ENCODE results near the gene TSPAN18. TPM values are rescaled to one million over a fixed set of nuclear protein-coding genes. Genes with fewer than 3 reads are reported as not detected.

The TSPAN18 gene
- total RNA-seq, 1 donor from 2014 or later, result 17.0 TPM

DNA sequence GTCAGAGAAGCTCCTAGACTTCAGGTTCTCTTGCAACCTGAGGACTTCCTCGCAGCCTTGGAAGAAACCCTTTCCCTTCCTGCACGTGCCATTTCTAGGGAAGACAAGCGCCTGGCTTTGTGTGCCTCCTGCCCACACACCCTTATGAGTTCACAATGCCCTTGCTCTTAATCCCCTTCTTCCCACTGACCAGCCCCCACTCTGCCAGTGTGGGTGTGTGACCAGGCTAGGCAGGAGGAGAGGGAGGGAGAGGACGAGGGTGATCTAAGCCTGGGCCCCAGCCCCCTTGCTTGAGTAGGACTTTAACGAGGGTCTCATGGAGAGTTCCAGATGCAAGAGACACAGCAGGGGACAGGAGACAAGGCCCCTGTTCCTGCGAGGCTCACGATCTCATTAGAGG, 193.7 kb downstream of the TSPAN18 start:
- DNase-seq, result no peak

- DNase-seq, result no peak
Observed at GRCh38 chr11:44923115-44923514, 196.4 kb downstream of the TSPAN18 start.

DNA sequence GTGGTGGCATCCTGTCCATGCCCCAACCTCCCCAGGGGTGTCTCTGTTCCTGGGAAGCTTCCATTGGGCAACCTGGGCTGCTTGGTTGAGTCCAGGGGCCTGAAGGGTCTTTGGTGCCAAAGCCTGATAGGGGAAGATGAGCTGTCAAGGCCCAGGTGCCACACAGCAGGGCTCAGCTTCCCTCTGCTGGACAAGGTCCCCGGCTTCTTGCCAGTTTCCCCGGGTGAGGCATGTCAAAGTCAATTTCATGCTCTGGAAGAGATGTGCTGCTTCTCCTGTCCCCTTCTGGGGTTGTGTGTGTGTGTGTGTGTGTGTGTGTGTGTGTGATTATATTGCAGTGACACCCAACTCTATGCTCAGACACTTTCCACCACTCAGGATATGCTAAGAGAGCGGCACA, 197.0 kb downstream of the TSPAN18 start:
- no peak for DNase-seq

DNA sequence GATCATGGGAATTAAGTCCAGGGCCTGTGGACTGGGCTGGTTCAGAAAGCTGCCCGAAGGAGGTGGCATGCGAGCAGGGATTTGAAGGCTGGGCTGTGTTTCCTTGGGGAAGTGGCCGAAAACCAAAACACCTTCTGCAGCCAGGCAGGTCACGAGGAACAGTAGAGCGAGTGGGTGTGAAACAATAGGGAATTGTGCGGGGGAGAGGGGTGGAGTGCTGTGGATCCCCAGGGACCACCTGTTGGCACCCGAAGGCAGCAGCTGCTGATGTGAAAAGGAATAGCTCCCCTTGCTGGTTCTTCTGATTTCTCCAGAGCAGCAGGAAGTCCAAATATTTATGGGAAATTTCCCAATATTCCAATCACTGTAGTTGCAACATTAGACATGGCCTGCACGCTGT, 199.3 kb downstream of the TSPAN18 start:
- DNase-seq, result no peak

GRCh38 chr11:44927174-44927661, 200.5 kb downstream of the TSPAN18 start:
- peak; percentile 20 for DNase-seq

DNA sequence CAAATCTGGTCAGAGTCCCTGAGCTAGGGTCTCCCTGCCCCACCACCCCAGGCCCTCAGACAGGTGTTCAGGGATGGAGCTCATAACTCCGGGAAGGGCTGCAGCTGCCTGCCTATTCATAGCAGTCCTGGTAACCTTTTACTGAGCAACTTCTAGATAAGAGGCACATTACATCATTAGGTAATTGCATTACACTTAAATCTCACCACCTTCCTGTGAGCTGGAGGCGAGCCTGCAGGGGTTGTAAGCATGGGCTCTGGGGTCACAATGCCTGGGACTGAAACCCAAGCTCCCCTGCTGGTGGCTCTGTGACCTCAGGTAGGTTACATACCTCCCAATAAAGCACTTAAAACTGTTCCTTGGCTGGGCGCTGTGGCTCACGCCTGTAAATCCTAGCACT, 201.4 kb downstream of the TSPAN18 start:
- DNase-seq, result no peak

DNA sequence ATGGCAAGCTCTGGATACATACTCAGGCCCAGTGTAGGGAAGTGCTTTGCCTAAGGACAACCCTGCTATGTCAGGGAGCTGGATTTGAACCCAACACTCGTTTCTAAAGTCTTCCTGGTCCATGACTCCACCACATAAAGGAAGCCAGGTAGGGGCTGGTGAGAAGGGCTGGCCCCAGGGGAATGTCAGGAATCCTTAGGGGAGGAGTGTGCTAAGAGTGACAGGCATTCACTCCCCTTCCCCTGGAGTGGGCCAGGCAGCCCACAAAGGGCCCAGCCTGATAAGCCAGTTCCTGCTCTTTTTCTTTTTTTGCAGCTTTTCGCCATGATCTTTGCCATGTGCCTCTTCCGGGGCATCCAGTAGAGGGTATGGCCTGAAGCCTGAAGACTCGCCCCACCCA, 202.1 kb downstream of the TSPAN18 start:
- no peak for DNase-seq

DNA sequence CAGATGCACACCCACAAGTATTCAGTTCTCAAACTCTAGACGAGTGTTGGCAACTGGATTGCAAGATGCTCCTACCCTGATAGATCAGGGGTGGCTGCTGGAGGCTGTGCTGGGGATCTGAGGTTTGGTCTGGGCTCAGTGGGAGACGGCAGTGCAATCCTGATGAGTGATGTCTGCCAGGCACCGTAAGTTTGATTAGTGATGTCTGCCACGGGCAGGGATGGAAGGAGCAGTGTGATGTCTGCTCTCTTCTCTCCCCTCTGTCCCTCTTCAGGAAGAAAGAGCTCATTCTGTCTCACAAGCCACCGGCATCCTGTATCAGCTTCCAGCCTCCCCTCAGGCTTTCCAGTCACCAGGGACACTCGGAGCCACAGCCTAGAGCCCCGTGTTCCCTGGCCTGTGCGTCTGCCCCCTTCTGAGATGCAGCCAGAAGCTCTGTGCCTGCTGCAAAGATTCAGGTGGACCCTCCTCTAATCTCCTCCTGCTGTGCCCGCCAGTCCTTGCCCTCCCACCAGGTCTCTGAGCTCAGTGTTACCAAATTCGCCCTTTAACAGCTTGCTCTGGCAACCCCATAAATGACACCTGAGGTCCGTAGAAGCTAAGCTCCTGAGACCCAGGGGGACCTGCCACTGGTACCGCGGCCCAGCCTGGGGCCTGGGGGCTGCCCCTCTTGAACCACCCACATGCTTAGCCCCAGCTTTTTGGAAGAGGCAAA, 204.0 kb downstream of the TSPAN18 start:
- no peak for DNase-seq

GRCh38 chr11:44931466-44931865, 204.7 kb downstream of the TSPAN18 start:
- no peak for DNase-seq

- no peak for DNase-seq
Observed at GRCh38 chr11:44934110-44934509, 207.3 kb downstream of the TSPAN18 start.

DNA sequence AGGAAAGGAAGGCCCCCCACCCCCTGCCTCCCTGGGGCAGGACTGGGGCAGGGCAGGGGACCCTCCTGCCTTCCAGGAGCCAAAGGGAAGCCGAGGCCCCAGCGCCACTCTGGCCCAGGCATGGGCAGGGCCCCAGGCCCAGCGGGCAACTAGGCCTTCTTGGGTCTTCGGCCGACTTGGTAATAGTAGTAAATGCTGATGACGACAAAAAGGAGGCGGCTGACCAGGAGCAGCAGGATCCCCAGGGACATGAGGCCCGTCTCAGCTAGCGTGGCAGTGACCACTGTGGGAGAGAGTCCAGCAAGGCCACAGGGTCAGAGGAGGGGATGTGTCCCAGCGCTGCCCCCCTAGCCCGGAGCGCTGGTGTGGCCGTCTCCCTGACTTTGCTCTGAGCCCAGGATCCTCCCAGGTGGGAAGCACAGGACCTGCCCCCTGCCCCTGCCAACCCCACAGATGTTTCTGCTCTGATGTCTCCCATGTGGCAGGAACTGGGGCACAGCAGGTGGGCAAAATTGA, 208.0 kb downstream of the TSPAN18 start:
- DNase-seq, result no peak

DNA sequence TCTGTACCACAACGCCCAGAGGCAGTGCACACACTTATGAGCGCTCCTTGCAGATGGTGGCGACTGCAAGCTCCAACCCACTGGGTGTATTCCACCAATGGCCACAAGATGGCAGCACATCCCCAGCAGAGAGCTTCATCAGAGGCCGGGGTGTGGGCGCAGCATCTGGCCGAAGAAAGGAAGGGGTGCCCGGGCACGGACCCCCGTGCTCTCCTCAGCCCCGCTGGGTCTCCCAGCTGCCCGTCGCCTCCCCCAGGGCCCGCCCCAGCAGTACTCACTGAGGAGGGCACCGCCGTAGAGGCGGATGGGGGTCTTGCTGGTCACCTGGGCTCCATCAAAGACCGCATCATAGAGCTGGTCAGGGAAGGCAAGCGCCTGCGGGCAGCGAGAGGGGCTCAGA, 209.8 kb downstream of the TSPAN18 start:
- DNase-seq, result peak; percentile 70

DNA sequence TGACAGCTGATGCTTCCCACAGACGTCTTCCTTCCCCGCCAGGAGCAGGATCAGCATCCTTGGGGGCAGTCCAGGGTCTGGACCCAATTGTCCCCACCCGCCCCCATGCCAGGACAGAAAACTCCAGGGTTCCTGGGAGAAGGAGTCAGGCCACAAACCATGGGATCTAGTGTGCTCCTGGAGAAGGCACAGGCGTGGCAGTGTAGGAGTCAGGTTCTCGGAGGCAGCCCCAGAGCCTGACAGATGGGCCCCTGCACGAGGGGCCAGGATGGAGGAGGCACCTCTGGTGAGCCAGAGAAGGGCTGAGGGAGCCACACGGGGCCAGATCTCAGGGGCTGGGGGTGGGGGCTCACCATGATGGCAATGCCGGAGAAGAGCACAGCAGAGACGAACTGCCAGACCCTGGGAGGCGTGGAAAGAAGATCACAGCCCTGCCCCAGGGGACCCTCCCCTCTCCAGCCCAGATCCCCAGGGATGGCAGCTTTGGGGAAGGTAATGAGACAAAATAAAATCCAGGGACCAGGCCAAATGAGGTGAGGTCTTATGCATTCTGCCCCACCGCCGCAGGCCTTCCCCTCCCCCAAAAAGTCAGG, 210.3 kb downstream of the TSPAN18 start:
- DNase-seq, result no peak

GRCh38 chr11:44938066-44938691, 211.4 kb downstream of the TSPAN18 start:
- DNase-seq, result no peak

DNA sequence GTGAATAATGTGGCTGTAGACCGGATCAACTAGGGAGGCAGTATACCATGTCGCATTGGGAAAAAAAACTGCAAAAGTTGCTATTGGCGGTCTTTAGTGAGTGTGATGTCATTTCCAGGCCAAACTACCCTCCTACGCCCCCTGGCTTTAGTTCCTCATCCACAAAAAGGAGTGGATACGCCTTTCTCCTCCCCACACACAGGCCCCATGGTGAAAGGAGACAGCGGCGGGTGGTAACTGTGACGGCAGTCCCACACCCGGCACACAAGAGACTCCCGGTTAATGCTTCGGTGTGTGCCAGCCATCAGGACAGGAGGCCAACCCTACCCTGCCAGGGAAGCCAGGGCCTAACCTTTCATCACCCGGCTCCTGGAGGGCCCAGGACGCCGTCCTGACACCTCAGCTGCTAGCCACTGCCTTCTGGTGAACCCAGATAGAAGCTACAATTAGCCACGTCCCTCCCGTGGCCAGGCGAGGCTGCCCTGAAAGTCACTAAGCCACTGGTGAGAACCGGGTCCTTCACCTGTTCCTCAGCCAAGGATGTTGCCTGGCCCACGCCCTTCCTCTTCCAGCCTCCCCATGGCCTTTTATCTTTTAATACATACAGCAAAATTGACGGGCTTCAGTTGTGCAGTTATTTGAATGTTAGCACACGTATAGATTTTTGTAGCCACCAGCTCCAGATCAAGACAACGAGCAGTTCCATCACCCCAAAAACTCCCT, 213.1 kb downstream of the TSPAN18 start:
- DNase-seq, result peak; percentile 30

DNA sequence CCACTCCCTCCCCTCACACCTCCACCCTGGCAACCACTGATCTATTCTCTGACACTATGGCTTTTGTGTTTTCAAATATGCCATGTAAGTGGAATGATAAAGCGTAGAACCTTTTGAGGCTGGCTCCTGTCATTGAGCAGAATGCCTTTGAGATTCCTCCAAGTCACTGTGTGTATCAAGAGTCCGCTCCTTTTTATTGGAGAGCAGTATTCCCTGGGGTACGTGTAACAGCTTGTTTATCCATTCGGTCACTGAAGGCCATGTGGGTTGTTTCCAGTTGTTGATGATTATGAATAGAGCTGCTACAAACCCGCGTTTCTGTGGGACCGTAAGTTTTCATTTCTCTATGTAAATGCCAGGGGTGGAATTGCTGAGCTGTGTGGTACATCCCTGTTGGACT, 213.6 kb downstream of the TSPAN18 start:
- no peak for DNase-seq

DNA sequence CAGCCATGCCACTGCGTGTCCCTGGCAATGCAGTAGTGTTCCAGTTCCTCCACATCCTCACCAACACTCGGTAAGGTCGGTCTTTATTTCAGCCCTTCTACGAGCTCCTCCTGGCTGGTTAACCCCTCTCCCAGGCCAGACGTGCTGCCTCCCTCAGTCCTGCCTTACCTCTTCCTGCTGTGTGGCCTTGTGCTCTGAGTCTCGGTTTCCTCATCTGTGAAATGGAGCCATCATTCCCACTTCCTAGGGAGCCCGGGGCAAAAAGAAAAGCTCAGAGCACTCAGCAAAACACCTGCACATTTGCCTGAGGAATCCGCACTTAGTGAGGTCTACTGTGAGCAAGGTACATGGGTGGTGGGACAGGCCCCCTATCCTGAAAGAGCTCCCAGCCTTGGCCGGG, 214.1 kb downstream of the TSPAN18 start:
- DNase-seq, result no peak

DNA sequence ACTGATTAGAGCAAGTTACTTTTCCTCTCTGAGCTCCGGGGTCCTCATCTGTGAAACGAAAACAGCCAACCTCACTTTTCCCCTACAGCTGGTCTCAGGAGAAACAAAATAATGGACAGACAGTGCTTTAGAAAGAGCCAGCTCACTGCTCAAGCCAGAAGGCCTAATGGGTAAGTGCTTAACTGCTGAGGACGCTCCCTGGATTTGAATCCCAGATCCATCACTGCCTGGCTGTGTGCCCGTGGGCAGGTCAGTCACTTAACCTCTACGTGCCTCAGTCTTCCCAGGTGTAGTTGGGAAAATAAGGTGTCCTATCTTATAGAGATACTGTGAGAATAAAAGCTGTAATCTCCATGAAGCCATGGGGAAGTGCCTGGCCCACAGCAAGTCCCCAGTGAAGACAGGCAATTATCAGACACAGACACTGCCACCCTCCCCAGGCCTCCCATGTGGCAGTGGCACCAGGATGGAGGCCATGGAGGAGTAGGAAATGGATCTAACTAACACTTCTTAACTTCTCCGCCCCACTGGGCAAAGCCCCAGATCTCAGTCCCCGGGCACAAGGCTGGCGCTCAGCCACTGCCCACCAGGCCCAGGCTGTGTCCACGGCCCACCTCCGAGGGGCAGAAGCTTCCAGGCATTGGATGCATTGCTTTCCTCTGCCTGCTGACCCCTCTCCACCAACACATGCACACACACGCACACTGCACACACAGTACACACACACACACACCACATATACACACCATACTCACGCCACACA, 214.7 kb downstream of the TSPAN18 start:
- DNase-seq, result no peak

- no peak for DNase-seq
Observed at GRCh38 chr11:44942029-44942955, 215.5 kb downstream of the TSPAN18 start.

- DNase-seq, result no peak
Observed at GRCh38 chr11:44943118-44943517, 216.4 kb downstream of the TSPAN18 start.

DNA sequence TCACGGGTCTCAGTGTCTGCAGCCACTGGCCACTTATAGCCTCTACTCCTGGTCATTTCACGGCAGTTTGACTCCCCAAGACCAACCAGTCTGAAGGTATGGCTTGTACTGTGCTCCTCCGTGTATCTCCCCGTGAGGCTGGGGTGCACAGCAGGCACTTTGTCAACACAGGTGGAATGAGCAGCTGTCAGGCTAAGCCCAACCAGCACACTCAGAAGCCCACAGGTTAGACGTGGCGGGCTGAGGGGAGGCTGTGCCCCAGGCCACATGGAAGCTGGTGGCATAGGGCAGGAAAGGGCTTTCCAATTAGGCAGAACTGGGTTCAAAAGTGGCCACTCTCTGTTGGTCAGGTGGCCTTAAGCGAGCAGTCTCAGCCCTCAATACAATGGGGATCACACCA, 216.9 kb downstream of the TSPAN18 start:
- no peak for DNase-seq
